IMR-90 (cell line): ENCODE results near the gene TBC1D22A. TPM values are rescaled to one million over a fixed set of nuclear protein-coding genes. Genes with fewer than 3 reads are reported as not detected.

Source experiments
- ATAC-seq: fragments of 200-7000 bp; cut with Tn5 transposase; 2 replicates; pipeline ENCODE4 v1.9.1; 2020; ENCODE audit warnings: low read depth, mild to moderate bottlenecking, moderate library complexity
- BruUV-seq: library from RNA; stranded (reverse); fragments of 400-500 nt; replicated peaks from 2 replicates; lab custom pipeline; 2021; lab: Mats Ljungman, UMichigan
- CTCF ChIA-PET: fragments of 300-600 bp; formaldehyde crosslinking; extraction: SDS; loops from one replicate; lab custom pipeline; 2021; ENCODE audit warnings: antibody characterized with exemption; lab: Yijun Ruan, JAX
- POLR2A ChIA-PET: fragments of 300-600 bp; sonication (Branson Sonifier 250); formaldehyde crosslinking; loops from one replicate; lab custom pipeline; 2022; ENCODE audit warnings: antibody characterized with exemption; ENCODE audit not compliant: unreplicated experiment; lab: Charles Lee
- DNase-seq: peaks from one replicate; pipeline ENCODE4 v3.0.0; 2013
- H2AFZ ChIP-seq: replicated peaks from 2 replicates; pipeline ENCODE3; 2013; ENCODE audit warnings: low read length, mild to moderate bottlenecking; ENCODE audit not compliant: poor library complexity
- H2AK5ac ChIP-seq: 2 replicates; pipeline ENCODE4 v1.6.1; 2013; ENCODE audit warnings: low read depth, low read length, inconsistent platforms
- H2AK9ac ChIP-seq: replicated peaks from 2 replicates; pipeline ENCODE3; 2013; ENCODE audit warnings: mild to moderate bottlenecking, low read depth, low read length, moderate library complexity; ENCODE audit not compliant: poor library complexity
- H2BK120ac ChIP-seq: 2 replicates; pipeline ENCODE4 v1.6.1; 2013; ENCODE audit warnings: low read depth, low read length, inconsistent platforms
- H2BK15ac ChIP-seq: 3 replicates; pipeline ENCODE4 v1.6.1; 2013; ENCODE audit warnings: low read depth, low read length, inconsistent platforms
- H2BK20ac ChIP-seq: 2 replicates; pipeline ENCODE4 v1.6.1; 2013; ENCODE audit warnings: low read depth, mild to moderate bottlenecking, inconsistent platforms, low read length, moderate library complexity
- H2BK5ac ChIP-seq: 2 replicates; pipeline ENCODE4 v1.6.1; 2013; ENCODE audit warnings: mild to moderate bottlenecking, low read depth, low read length, inconsistent platforms; ENCODE audit not compliant: poor library complexity, severe bottlenecking
- H3K14ac ChIP-seq: replicated peaks from 2 replicates; pipeline ENCODE4 v1.6.1; 2013; ENCODE audit warnings: low read depth, low read length, inconsistent platforms
- H3K18ac ChIP-seq: 2 replicates; pipeline ENCODE4 v1.6.1; 2013; ENCODE audit warnings: low read depth, low read length, control low read depth
- H3K23ac ChIP-seq: 2 replicates; pipeline ENCODE4 v1.6.1; 2013; ENCODE audit warnings: low read depth, low read length, inconsistent platforms
- H3K27ac ChIP-seq: 2 replicates; pipeline ENCODE4 v1.5.1; 2013; ENCODE audit warnings: mild to moderate bottlenecking, control low read depth, low read length; ENCODE audit not compliant: insufficient read depth
- H3K27me3 ChIP-seq: 2 replicates; pipeline ENCODE4 v1.6.1; 2013; ENCODE audit warnings: low read length; ENCODE audit not compliant: control insufficient read depth, insufficient read depth
- H3K36me3 ChIP-seq: 2 replicates; pipeline ENCODE4 v1.6.1; 2013; ENCODE audit warnings: low read length, mixed read lengths; ENCODE audit not compliant: control insufficient read depth, insufficient read depth
- H3K4ac ChIP-seq: 2 replicates; pipeline ENCODE4 v1.6.1; 2013; ENCODE audit warnings: low read depth, low read length, inconsistent platforms
- H3K4me1 ChIP-seq: 2 replicates; pipeline ENCODE4 v1.6.1; 2013; ENCODE audit warnings: low read length, mixed read lengths; ENCODE audit not compliant: control insufficient read depth, insufficient read depth
- H3K4me2 ChIP-seq: 2 replicates; pipeline ENCODE4 v1.6.1; 2013; ENCODE audit warnings: low read depth, mild to moderate bottlenecking, control low read depth, low read length, moderate library complexity
- H3K4me3 ChIP-seq: 2 replicates; pipeline ENCODE4 v1.5.1; 2013; ENCODE audit warnings: low read depth, mild to moderate bottlenecking, control low read depth, low read length, moderate library complexity; ENCODE audit not compliant: insufficient read depth
- H3K56ac ChIP-seq: 2 replicates; pipeline ENCODE4 v1.6.1; 2013; ENCODE audit warnings: low read length, inconsistent platforms; ENCODE audit not compliant: insufficient read depth; ENCODE audit errors: extremely low read depth
- H3K79me1 ChIP-seq, 2 experiments: 2 replicates each; pipeline ENCODE4 v1.6.1; 2013; ENCODE audit warnings: low read length in 2 of 2, inconsistent platforms in 1 of 2, low read depth in 1 of 2
- H3K9ac ChIP-seq: 2 replicates; pipeline ENCODE4 v1.6.1; 2013; ENCODE audit warnings: low read depth, low read length, control low read depth
- H3K9me1 ChIP-seq: 2 replicates; pipeline ENCODE4 v1.6.1; 2013; ENCODE audit warnings: low read length, inconsistent platforms; ENCODE audit not compliant: insufficient read depth
- H3K9me3 ChIP-seq: 2 replicates; pipeline ENCODE4 v1.6.1; 2013; ENCODE audit warnings: low read length; ENCODE audit not compliant: control insufficient read depth, insufficient read depth
- H4K20me1 ChIP-seq: 2 replicates; pipeline ENCODE4 v1.6.1; 2013; ENCODE audit warnings: low read length, inconsistent platforms; ENCODE audit not compliant: insufficient read depth
- H4K5ac ChIP-seq: 2 replicates; pipeline ENCODE4 v1.6.1; 2013; ENCODE audit warnings: mild to moderate bottlenecking, low read depth, low read length, control low read depth
- H4K8ac ChIP-seq, 2 experiments: 2 replicates each; pipeline ENCODE4 v1.6.1; 2013; ENCODE audit warnings: low read depth in 2 of 2, low read length in 2 of 2, control low read depth in 1 of 2, inconsistent platforms in 1 of 2
- H4K91ac ChIP-seq: 2 replicates; pipeline ENCODE4 v1.6.1; 2013; ENCODE audit warnings: low read depth, low read length, inconsistent platforms; ENCODE audit not compliant: insufficient read depth
- BHLHE40 ChIP-seq: fragments of 150-350 bp; IDR thresholded peaks from 2 replicates; pipeline ENCODE4 v1.6.1; 2016; ENCODE audit warnings: mild to moderate bottlenecking, low read depth, low read length
- CEBPB ChIP-seq: IDR thresholded peaks from 2 replicates; pipeline ENCODE4 v1.6.1; 2012; ENCODE audit warnings: low read depth, low read length, improper control_type of control experiment
- CHD1 ChIP-seq: IDR thresholded peaks from 2 replicates; pipeline ENCODE4 v1.6.1; 2012; ENCODE audit warnings: low read depth, low read length, improper control_type of control experiment
- CTCF ChIP-seq: conservative IDR thresholded peaks from 2 replicates; pipeline ENCODE4 v1.5.1; 2012; ENCODE audit warnings: mild to moderate bottlenecking, low read depth, low read length, improper control_type of control experiment
- ELK1 ChIP-seq: fragments of 150-350 bp; IDR thresholded peaks from 2 replicates; pipeline ENCODE4 v1.6.1; 2016; ENCODE audit warnings: low read depth, mild to moderate bottlenecking, low read length, moderate library complexity, borderline replicate concordance
- FOS ChIP-seq: fragments of 150-350 bp; IDR thresholded peaks from 2 replicates; pipeline ENCODE4 v1.6.1; 2016; ENCODE audit warnings: low read depth, low read length
- MAFK ChIP-seq: IDR thresholded peaks from 2 replicates; pipeline ENCODE4 v1.6.1; 2012; ENCODE audit warnings: low read depth, low read length, improper control_type of control experiment
- MAZ ChIP-seq: IDR thresholded peaks from 2 replicates; pipeline ENCODE4 v1.6.1; 2012; ENCODE audit warnings: low read depth, mild to moderate bottlenecking, low read length, improper control_type of control experiment, moderate library complexity, borderline replicate concordance
- MXI1 ChIP-seq: IDR thresholded peaks from 2 replicates; pipeline ENCODE4 v1.6.1; 2012; ENCODE audit warnings: low read depth, mild to moderate bottlenecking, low read length, moderate library complexity, borderline replicate concordance
- NFE2L2 ChIP-seq: fragments of 150-350 bp; IDR thresholded peaks from 2 replicates; pipeline ENCODE4 v1.6.1; 2016; ENCODE audit warnings: low read depth, mild to moderate bottlenecking, low read length
- POLR2A ChIP-seq: IDR thresholded peaks from 2 replicates; pipeline ENCODE4 v1.6.1; 2012; ENCODE audit warnings: mild to moderate bottlenecking, low read depth, low read length
- RAD21 ChIP-seq: IDR thresholded peaks from 2 replicates; pipeline ENCODE4 v1.6.1; 2012; ENCODE audit warnings: low read length, improper control_type of control experiment
- RCOR1 ChIP-seq: IDR thresholded peaks from 2 replicates; pipeline ENCODE4 v1.6.1; 2012; ENCODE audit warnings: mild to moderate bottlenecking, low read length, improper control_type of control experiment; ENCODE audit not compliant: insufficient replicate concordance
- RFX5 ChIP-seq: IDR thresholded peaks from 2 replicates; pipeline ENCODE4 v1.8.0; 2012; ENCODE audit warnings: low read depth, mild to moderate bottlenecking, low read length, moderate library complexity
- SMC3 ChIP-seq: fragments of 150-350 bp; IDR thresholded peaks from 2 replicates; pipeline ENCODE4 v1.6.1; 2016; ENCODE audit warnings: low read depth, mild to moderate bottlenecking, antibody characterized with exemption, low read length, moderate library complexity
- USF2 ChIP-seq: fragments of 150-350 bp; IDR thresholded peaks from 2 replicates; pipeline ENCODE4 v1.6.1; 2017; ENCODE audit warnings: mild to moderate bottlenecking, antibody characterized with exemption, low read length, low read depth
- WGBS, 2 experiments: methylation state at CpG; one replicate each; pipeline versions ENCODE4 v1.1.5 to v1.1.7; 2013; ENCODE audit warnings: missing lambda C conversion rate in 2 of 2; ENCODE audit not compliant: insufficient read length in 1 of 2; ENCODE audit errors: extremely low coverage in 2 of 2; 5-methylcytosine and 5-hydroxymethylcytosine counted together
- dilution Hi-C: fragments of 300-500 bp; cut with HindIII; formaldehyde crosslinking; loops from one replicate; pipeline ENCODE4 v1.14.3; 2018; ENCODE audit warnings: low sequenced_read_pairs; ENCODE audit not compliant: unreplicated experiment
- in situ Hi-C: fragments of 300-500 bp; cut with MboI; formaldehyde crosslinking; loops from 3 replicates; pipeline ENCODE4 v1.14.3; 2019; ENCODE audit warnings: low sequenced_read_pairs, inconsistent platforms, mixed read lengths
- intact Hi-C: fragments of 100-400 bp; cut with micrococcal nuclease; formaldehyde crosslinking; loops from 2 replicates; pipeline ENCODE4 v1.10.0; 2022
- polyA plus RNA-seq, 3 experiments: library from polyadenylated mRNA; depleted of rRNA; stranded (reverse); fragments of >200 nt; gene quantifications; 2 replicates each; pipeline ENCODE4 v1.2.3, GENCODE V29; 2012; ENCODE audit warnings: low replicate concordance in 1 of 3
- total RNA-seq: library from RNA; depleted of rRNA; stranded (reverse); fragments of >200 nt; gene quantifications from 2 replicates; pipeline ENCODE4 v1.2.3, GENCODE V29; 2012

The TBC1D22A gene
- total and polyA plus RNA-seq, 2 of the 4 experiments (the other 2 are of a cell fraction): 9.0 to 16.7 TPM

GRCh38 chr22:46896568-46897245 lies 134.3 kb downstream of the TBC1D22A start:
- Histone ChIP-seq H3K9me1 (peaks cover 12% of the 10 kb centered on the region), H4K91ac (no peak overlapping the region), H3K9me3 (no peaks in the 10 kb centered on the region), H3K4me2 (no peak overlapping the region), H3K4ac (no peak overlapping the region), H4K8ac (no peak overlapping the region), H3K79me1 (peaks cover 9 to 16% of the 10 kb centered on the region in 2 experiments), H2BK20ac (no peak overlapping the region), H3K4me3 (no peak overlapping the region), H3K9ac (no peak overlapping the region), H2AK9ac (no peak overlapping the region), H3K23ac (no peak overlapping the region), H3K36me3 (peaks cover 11% of the 10 kb centered on the region), H2AK5ac (no peak overlapping the region), H3K4me1 (peaks cover 5% of the 10 kb centered on the region; the same call in 1 of the 2 replicates), H3K27me3 (no peaks in the 10 kb centered on the region), H2AFZ (no peak overlapping the region), H3K56ac (no peak overlapping the region), H3K18ac (no peak overlapping the region), H2BK120ac (no peak overlapping the region), H3K14ac (no peak overlapping the region), H2BK15ac (no peak overlapping the region), H4K5ac (no peak overlapping the region), H4K20me1 (peaks cover 6% of the 10 kb centered on the region), H3K27ac (no peak overlapping the region), H2BK5ac (no peak overlapping the region)
- ATAC-seq (no peak), DNase-seq (no peak)
- in situ Hi-C loops (no loop called here), dilution Hi-C loops (no loop called here), intact Hi-C loops (no loop called here)
- TF ChIP-seq NFE2L2 (no peak), CEBPB (no peak), MXI1 (no peak), ELK1 (no peak), SMC3 (no peak), USF2 (no peak), FOS (no peak), MAZ (no peak), POLR2A (no peak), MAFK (no peak), CTCF (no peak), RFX5 (no peak), RCOR1 (no peak), BHLHE40 (no peak), RAD21 (no peak), CHD1 (no peak)
- 80% methylated on average over 2 of the region's 13 CpGs; no CpG with 5 or more reads in 1 of the 2 experiments for WGBS, 2 experiments
- BruUV-seq: no TSS peak
- POLR2A ChIA-PET: no interaction called here
- CTCF ChIA-PET: no interaction called here
